ENCODE measurements around the gene ZSCAN31.

Gene ZSCAN31

GRCh38 chr6:28377879-28378278, 41.9 kb upstream of the ZSCAN31 start:
- TF ChIP-seq CTCF (IDR thresholded peaks at IDR 0.05; ENCODE audit: insufficient read depth, low read length, poor library complexity, severe bottlenecking): no peak
- DNase-seq (ENCODE audit: extremely low read depth, insufficient read length): no peak
- H3K36me3 ChIP-seq (ENCODE audit: control insufficient read depth, insufficient read depth, low read length): peaks cover 3% of the 10 kb centered on the region
- H3K4me3 ChIP-seq (replicated peaks; ENCODE audit: low read depth, low read length): no peak overlapping the region
- no peaks in the 10 kb centered on the region for H3K27me3 ChIP-seq (replicated peaks; ENCODE audit: control insufficient read depth, insufficient read depth, low read length)

- no peaks in the 10 kb centered on the region for H3K27me3 ChIP-seq (replicated peaks; ENCODE audit: control insufficient read depth, insufficient read depth, low read length)
- DNase-seq (ENCODE audit: extremely low read depth, insufficient read length): no peak
- H3K36me3 ChIP-seq (ENCODE audit: control insufficient read depth, insufficient read depth, low read length): no peaks in the 10 kb centered on the region
- no peak overlapping the region for H3K4me3 ChIP-seq (replicated peaks; ENCODE audit: low read depth, low read length)
- TF ChIP-seq CTCF (IDR thresholded peaks at IDR 0.05; ENCODE audit: insufficient read depth, low read length, poor library complexity, severe bottlenecking): no peak
These were observed 38.0 kb upstream of the ZSCAN31 start for GRCh38 chr6:28373925-28374324.

- no peaks in the 10 kb centered on the region for H3K36me3 ChIP-seq (ENCODE audit: control insufficient read depth, insufficient read depth, low read length)
- no peak overlapping the region for H3K4me3 ChIP-seq (replicated peaks; ENCODE audit: low read depth, low read length)
- H3K27me3 ChIP-seq (replicated peaks; ENCODE audit: control insufficient read depth, insufficient read depth, low read length): no peaks in the 10 kb centered on the region
- DNase-seq (ENCODE audit: extremely low read depth, insufficient read length): peak; percentile 26
- no peak for TF ChIP-seq CTCF (IDR thresholded peaks at IDR 0.05; ENCODE audit: insufficient read depth, low read length, poor library complexity, severe bottlenecking)
These were observed 35.9 kb upstream of the ZSCAN31 start for GRCh38 chr6:28371706-28372451.

- H3K36me3 ChIP-seq (ENCODE audit: control insufficient read depth, insufficient read depth, low read length): no peaks in the 10 kb centered on the region; the same call in 1 of the 2 replicates
- TF ChIP-seq CTCF (IDR thresholded peaks at IDR 0.05; ENCODE audit: insufficient read depth, low read length, poor library complexity, severe bottlenecking): no peak
- H3K4me3 ChIP-seq (replicated peaks; ENCODE audit: low read depth, low read length): no peak overlapping the region
These were observed 35.3 kb upstream of the ZSCAN31 start for GRCh38 chr6:28371280-28371679.

GRCh38 chr6:28370440-28370839, 34.5 kb upstream of the ZSCAN31 start:
- peaks cover 2% of the 10 kb centered on the region for H3K36me3 ChIP-seq (ENCODE audit: control insufficient read depth, insufficient read depth, low read length)
- H3K4me3 ChIP-seq (replicated peaks; ENCODE audit: low read depth, low read length): no peak overlapping the region

More at GRCh38 chr6:28371280-28371679, 35.3 kb upstream of the ZSCAN31 start:
- no peak for DNase-seq (ENCODE audit: extremely low read depth, insufficient read length)
- no peaks in the 10 kb centered on the region for H3K27me3 ChIP-seq (replicated peaks; ENCODE audit: control insufficient read depth, insufficient read depth, low read length)

More at GRCh38 chr6:28370440-28370839, 34.5 kb upstream of the ZSCAN31 start:
- no peak for TF ChIP-seq CTCF (IDR thresholded peaks at IDR 0.05; ENCODE audit: insufficient read depth, low read length, poor library complexity, severe bottlenecking)
- no peaks in the 10 kb centered on the region for H3K27me3 ChIP-seq (replicated peaks; ENCODE audit: control insufficient read depth, insufficient read depth, low read length)
- DNase-seq (ENCODE audit: extremely low read depth, insufficient read length): no peak

All from GM06990 (cell line).